ENCODE measurements around the gene STBD1.

The STBD1 gene

DNA sequence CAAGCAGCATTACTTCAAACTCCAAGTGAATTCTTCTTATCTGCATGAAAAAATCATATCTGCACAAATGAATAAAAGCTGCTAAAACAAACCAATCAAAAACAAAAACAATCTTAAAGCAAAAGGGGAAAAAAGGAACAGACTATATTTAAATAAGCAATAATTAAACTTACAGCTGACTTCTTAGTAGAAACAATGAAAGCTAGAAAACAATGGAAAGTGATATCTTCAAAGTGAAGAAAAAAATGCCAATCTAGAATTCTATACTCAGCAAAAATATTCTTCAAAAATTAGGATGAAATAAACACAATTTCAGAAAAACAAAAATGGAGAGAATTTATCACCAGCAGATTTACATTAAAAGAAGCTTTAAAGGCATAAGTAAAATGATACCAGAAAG lies 20.0 kb downstream of the STBD1 start:
- no peak for TF ChIP-seq CTCF (conservative IDR thresholded peaks at IDR 0.05)
- no peak overlapping the region for H3K27ac ChIP-seq

DNA sequence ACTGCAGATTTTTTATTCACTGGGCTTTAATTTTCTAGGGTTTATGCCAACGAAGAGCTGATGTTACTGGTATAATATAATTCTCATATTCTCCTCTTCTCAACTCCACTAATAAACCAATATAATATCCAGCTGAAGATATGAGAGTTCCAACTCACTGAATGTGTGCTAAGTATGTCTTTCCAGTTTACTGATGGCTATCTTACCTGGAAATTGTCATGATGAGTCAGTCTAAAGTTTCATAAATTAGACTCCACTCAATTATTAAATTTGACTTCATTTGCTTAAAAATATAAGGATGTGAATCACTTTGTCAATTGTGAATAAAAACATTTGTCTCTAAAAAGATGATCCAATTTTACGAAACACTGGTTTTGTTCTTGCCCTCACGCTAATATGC lies 28.4 kb downstream of the STBD1 start:
- no peak overlapping the region for H3K27ac ChIP-seq
- no peak for TF ChIP-seq CTCF (conservative IDR thresholded peaks at IDR 0.05)

DNA sequence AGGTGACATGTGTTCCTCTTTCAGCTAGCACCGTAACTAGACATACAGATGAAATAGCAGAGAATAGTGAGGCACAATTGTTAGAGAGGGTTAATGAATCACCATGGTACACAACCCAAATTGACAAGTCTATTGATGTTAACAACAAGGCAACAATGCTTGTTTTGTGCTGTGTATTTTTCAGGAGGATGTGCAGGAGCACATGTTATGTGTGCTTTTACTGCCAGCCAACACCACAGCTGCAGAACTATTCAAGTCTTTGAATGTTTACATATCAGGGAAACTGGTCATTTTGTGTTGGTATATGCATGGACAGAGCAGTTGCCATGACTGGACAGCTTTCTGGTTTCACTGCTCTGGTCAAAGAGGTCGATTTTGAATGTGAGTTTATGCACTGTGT lies 32.8 kb downstream of the STBD1 start:
- peak overlapping the region; percentile 47 for H3K27ac ChIP-seq
- no peak for TF ChIP-seq CTCF (conservative IDR thresholded peaks at IDR 0.05)

GRCh38 chr4:76341063-76341462 lies 34.5 kb downstream of the STBD1 start:
- H3K27ac ChIP-seq, result no peak overlapping the region
- no peak for TF ChIP-seq CTCF (conservative IDR thresholded peaks at IDR 0.05)

- TF ChIP-seq CTCF (conservative IDR thresholded peaks at IDR 0.05), result no peak
- no peak overlapping the region for H3K27ac ChIP-seq
Observed at GRCh38 chr4:76342191-76342590, 35.7 kb downstream of the STBD1 start.

DNA sequence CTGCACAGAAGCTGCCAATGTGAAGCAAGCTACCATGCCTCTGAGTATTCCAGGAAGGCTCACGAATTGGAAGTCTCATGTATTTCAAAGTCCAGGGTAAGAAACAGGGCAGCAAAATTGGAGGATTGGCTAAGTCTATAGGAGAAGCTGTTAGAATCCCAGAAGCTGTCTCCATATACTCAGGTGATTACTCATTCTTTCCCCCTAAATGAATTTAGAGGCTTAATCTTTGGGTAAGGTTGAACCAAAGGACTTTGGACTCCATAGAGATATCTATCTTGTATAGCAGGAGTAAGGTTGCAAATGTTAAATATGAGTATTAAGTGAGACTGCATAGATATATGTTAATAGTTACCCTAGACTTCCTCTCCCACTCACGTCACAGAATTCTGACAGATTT lies 36.3 kb downstream of the STBD1 start:
- no peak overlapping the region for H3K27ac ChIP-seq
- no peak for TF ChIP-seq CTCF (conservative IDR thresholded peaks at IDR 0.05)

DNA sequence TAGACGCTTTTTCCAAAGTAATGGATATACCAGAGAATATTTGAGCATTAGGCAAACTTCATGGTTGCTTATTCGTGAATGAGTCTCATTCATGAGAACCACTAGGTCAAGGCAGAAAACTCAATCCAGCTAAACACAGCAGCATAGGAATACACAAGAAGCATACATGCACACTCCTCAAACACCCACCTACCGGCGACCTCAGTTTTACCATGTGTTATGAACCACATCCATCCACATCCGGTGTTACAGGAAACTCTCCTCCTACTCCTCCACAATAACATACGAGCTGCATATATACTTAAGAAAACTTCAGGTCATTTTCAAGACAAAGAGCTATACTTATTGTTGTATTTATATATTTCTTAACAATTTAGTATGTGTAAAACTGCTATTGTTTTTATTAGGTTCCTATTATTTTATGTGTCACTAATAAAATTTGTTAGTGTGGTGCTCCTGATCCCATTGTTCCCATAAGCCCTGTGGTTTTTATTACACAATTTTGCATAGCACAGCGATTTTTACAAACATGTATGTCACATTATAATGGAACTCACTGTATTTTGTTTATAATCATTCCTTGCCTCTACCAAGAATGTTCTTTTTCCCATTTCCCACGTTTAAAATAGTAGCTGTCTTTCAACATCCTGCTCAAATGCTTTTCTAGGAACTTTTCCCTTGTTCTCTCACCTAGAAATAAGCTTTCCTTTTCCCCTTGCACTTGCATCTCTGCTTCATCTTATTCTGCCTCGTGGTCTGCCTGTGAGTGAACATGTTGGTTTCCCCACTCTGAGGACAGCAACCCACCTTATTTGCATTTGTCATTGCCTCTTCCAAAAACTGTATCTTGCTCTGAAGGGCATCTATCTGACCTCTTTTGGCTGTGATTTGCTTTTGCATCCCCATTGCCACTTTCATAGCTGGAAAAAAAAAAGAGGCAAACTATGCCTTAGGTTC lies 48.3 kb downstream of the STBD1 start:
- no peak overlapping the region for H3K27ac ChIP-seq
- TF ChIP-seq CTCF (conservative IDR thresholded peaks at IDR 0.05), result no peak
